ENCODE results near the gene IQGAP3.

The IQGAP3 gene

DNA sequence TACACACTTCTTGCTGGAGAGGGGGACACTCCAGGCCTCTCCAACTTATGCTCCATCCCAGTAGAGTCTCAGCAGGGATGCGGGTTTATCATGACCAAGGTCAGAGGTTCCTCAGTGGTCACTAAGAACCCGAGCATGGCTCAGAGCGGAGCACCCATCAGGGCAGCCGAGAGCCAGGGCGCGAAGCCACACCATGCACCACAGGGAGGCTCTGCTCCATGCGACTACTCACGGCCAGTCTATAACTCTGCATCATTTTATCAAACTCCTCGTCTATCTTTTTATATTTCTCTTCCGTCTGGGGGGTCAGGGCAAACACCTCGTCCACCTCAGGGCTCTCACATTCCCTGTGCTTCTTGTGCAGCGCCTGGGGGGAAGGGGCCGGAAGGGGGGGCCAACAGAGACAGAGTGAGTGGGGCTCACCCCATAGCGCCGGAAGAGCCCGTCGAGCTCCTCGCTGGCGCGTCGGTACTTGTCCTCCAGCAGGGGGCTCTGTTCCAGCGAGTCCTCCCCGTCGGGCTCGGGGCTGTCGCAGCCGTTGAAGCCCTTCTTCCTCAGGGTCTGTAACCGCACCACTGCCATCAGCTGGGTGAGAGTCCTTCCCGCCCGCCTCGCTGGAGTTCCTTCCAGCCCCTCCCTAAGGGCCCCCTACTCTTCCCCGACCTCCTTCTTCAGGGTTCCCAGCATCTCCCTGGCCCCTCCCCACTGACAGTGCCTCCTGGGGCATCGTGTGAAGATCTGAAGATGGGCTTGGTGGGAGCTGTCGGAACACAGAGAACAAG, 91.8 kb downstream of the IQGAP3 start:
- no peak for DNase-seq (ENCODE audit: low read depth)

DNA sequence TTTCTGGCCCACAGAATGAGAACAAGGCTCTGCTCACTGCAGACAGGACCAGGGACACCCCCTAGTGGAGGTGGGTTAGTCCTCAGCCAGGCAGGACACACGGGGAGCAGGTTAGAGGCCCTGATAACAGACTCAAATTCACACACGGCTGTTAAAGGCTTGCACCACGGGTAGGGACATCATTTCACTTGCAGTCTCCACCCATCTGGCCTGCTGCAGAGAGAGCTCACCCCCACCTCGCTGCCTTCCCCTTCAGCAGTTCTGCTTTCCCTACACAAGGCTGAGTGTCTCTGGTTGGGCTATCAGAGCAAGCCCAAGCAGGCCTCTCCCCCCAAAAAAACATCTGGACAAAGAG, 92.4 kb downstream of the IQGAP3 start:
- DNase-seq (ENCODE audit: low read depth) = no peak

DNA sequence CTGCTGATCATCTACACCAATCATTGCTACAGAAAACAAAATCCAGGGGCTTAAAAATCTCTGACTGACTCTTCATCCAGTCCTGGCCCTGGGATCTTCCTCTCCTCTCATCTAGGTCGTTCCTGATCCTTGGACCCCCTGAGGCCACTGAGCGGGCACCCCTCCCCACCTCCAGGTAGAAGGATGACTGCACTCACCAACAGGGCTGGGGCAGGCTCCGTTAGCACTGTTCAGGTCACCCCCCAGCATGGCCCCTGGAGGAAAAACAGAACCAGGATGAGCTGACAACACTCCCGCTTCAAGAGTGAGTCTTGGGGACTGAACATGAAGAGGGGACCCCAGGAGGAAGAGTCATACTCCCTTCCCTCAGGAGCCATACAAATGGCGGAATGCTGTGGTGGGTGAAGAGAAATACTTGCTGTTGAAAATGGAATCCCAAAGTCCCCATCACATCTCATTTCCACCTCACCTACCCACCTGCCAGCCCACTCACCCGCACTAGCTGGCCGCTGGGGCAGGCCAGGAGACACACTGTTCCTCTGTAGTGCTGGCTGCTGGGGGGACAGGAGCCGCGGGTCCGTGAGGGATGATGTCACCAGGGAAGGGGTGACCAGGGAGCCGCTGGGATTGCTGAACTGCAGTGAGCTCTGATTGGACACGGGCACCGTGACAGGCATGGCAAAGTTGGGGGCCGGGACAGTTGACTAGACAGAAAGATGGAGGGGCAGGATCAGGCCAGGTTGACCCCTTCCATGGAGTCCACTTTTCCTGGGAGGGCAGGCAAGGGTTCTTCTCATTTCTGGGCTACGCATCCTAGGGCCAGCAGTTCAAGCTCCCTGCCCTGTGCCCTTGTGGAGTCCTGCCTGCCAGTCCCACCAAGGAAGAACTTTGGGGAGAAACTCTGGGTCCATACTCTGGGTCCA, 93.0 kb downstream of the IQGAP3 start:
- no peak for DNase-seq (ENCODE audit: low read depth)

DNA sequence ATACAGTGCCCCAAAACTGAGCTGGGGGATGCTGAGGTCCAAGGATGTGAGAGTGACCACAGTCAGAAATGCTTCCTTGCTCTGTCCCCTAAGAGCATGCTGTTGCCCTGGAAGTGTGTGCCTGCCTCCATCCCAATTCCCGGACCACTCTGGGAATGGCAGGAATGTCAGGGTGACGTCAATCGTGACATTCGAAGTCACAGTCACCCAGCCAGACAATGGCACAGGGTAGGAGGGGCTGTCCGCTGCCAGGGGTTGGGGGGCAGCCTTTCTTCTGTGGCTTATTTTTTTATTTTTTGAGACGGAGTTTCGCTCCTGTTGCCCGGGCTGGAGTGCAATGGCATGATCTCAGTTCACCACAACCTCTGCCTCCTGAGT, 94.1 kb downstream of the IQGAP3 start:
- DNase-seq (ENCODE audit: low read depth) = no peak

DNA sequence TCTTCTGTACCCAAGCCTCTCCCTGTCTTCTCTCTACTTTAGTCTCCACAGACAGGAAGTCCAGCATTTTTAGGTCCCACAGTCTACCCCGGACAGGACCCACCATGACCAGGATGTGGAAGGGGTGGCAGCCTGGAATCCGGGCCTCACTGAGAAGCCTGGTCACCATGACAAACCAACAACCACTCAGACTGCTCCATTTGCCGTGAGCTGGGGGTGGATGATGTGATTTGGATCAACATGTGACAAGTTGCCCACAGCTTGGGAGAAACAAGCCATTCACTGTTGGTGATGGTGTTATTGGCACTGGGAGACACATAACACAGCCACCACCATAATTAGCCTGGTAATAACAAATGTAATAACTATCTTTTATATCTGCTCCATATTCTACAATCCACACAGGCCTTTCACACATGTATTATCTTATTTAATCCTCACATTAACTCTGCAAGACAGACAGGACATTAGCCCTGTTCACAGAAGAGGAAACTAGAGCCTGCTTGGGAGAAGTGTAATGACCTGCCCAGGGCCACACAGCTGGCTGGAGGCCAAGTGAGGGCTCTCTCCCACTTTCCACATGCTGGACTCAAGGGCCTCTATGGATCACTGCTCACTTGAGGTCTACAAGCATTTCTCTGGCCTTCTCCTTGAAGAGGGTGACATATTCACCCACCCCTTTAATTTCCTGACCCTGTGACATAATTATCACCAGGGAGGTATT, 94.7 kb downstream of the IQGAP3 start:
- no peak for DNase-seq (ENCODE audit: low read depth)

DNA sequence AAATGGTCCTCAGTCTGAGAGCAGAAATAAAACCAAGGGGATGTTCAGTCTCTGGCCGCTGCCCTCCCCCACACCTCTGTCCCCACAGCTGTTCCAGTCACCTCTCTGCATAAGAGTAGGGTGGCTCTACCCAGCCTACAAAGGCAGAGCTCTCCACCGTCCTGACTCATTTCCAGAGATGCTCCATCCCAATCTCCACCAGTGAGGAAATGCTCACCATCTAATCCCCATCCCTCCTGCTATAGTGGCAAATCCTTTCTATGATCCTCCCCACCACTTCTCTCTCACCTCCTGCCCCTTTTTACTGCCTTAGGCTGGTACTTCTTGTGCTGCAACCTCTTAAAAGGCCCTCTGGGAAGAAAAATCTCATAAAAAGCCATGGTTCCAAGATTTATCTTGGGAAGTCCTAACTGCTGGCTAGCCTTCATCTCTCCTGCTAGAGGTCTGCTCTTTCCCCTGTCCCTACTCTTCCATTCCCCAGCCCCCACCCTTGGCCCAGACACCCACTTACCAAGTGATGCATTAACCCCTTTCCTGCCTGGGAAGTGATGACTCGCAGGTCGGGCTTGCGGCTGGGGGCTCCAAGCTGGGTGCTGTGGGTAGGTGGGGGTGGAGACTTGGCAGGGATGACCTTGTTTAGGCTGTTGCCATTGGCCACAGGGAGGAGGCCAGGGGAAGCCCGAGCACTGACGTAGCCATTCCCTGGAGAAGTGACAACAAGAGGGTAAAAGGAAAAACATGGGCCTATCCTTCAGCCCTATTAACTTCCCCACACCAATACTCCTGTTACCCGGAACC, 95.7 kb downstream of the IQGAP3 start:
- no peak for DNase-seq (ENCODE audit: low read depth)

DNA sequence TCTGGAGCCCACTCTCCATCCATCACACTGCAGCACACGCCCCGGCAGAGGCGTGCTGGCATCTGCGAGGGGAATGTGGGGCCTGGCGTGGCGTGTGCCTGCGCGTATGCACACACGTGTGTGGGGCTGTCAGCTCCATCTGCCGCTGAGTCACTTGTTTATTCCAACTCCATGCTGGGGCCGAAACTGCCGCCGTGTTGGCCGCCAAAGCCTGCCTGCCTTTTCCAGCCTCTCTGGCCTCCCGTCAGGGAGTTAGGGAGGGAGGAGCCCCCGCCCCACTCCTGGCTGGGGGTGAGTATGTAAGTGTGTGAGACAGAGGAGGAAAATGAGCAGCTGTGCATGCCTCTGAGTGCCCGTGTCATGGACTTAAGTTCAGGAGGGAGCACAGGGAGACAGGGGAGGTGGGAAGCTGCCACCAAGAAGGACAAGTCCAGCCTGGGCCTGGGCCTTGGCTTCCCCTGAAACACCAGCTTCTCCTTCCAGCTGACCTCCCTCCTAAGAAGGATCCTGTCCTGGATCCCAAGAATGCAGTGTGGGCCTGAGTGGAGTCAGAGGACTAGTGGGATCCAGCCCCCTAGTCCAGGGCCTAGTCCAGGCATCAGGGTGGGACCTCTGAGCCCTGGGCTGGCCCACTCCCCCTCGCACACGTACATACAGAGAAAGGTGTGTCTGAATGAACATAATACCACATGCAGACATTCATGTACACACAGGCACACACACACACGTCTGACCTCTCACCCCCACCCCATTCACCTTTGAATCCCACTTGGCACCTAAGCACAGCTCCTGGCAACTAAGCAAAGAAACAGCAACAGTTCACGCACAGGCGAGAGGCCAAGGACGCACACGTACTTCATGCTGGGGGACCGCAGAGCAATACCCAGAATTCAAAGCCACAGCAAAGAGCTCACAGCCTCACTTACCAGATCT, 96.5 kb downstream of the IQGAP3 start:
- DNase-seq (ENCODE audit: low read depth) = no peak

Data from fibroblast of the conjunctiva (primary cell).